ENCODE measurements around the gene SLC30A9.

DNA sequence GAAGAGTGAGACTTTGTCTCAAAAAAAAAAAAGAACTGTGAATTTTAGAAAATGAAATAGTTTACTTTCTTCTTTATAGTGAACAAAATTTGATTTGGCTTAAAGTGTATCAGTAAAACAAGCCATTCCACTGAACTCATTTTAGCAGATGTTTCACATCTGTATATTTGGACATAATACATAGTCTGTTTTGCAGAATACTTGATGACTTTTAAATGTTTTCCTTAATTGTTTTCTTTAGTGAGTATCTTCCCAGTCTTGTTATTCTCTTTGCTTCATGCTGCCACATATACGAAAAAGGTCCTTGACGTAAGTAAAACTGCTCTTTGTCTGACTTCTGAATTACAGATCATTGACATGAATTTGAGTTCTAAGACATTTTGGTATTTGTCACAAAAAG, 46.8 kb upstream of the SLC30A9 start:
- TF ChIP-seq, protein P1, sequence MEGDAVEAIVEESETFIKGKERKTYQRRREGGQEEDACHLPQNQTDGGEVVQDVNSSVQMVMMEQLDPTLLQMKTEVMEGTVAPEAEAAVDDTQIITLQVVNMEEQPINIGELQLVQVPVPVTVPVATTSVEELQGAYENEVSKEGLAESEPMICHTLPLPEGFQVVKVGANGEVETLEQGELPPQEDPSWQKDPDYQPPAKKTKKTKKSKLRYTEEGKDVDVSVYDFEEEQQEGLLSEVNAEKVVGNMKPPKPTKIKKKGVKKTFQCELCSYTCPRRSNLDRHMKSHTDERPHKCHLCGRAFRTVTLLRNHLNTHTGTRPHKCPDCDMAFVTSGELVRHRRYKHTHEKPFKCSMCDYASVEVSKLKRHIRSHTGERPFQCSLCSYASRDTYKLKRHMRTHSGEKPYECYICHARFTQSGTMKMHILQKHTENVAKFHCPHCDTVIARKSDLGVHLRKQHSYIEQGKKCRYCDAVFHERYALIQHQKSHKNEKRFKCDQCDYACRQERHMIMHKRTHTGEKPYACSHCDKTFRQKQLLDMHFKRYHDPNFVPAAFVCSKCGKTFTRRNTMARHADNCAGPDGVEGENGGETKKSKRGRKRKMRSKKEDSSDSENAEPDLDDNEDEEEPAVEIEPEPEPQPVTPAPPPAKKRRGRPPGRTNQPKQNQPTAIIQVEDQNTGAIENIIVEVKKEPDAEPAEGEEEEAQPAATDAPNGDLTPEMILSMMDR (IDR thresholded peaks at IDR 0.05): no peak
- TF ChIP-seq POLR2A (IDR thresholded peaks at IDR 0.05): no peak
